ENCODE measurements around the gene RGP1.

The RGP1 gene

GRCh38 chr9:35723908-35724307 lies 25.2 kb upstream of the RGP1 start:
- DNase-seq = no peak

DNA sequence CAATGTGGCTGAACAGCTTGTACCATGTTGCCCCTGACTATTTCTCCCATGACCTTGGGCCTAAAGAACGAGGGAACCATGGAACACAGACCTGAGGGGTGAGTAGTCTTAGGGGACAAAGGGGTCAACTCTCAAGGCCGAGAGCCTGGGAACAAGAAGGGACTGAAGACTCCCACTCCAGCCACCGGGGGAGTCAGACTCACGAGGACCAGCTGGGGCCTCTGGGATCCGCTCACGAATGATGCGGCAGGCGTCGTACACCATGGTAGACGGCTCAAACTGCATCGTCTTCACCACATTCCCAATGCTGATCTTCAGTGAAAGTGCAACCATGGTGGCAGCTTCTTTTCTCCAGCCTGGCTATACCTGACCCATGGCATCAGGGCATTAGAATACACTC lies 23.7 kb upstream of the RGP1 start:
- DNase-seq = no peak

DNA sequence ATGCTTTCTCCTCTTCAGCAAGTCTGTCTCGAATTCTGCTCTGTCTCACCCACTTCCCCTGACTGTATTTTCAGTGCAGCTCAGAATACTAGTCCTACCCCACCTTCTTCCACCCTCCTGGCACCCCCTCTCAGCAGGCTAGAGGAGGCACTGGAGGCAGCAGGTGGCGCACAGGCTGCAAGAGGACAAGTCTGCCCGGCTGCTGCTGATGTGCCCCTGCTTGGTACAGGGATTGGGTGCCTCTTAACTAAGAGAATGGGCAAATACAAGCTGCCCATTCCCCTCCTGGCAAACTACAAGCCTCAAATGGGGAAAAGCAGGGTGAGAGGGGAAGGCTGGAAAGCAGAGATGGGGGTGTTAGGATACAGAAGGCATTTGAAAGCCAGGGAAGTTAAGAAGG lies 22.2 kb upstream of the RGP1 start:
- DNase-seq = peak; percentile 53

DNA sequence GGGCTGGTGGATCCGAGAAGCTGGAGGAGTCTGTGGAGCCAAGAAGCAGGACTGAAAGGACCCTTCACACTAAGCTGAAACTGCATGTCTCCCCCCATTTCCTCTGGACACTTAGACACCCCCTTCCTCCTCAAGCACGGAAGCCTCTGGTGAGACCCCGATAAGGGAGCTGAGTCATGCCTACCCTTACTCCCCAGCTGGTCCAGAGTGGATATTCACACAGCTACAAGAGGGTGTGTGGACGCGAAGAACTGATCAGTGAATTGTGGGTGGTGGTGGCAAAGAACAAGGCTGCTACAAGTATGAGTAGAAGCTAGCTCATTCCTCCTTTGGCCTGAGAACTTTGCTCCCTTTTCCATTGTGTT lies 21.4 kb upstream of the RGP1 start:
- no peak for DNase-seq

DNA sequence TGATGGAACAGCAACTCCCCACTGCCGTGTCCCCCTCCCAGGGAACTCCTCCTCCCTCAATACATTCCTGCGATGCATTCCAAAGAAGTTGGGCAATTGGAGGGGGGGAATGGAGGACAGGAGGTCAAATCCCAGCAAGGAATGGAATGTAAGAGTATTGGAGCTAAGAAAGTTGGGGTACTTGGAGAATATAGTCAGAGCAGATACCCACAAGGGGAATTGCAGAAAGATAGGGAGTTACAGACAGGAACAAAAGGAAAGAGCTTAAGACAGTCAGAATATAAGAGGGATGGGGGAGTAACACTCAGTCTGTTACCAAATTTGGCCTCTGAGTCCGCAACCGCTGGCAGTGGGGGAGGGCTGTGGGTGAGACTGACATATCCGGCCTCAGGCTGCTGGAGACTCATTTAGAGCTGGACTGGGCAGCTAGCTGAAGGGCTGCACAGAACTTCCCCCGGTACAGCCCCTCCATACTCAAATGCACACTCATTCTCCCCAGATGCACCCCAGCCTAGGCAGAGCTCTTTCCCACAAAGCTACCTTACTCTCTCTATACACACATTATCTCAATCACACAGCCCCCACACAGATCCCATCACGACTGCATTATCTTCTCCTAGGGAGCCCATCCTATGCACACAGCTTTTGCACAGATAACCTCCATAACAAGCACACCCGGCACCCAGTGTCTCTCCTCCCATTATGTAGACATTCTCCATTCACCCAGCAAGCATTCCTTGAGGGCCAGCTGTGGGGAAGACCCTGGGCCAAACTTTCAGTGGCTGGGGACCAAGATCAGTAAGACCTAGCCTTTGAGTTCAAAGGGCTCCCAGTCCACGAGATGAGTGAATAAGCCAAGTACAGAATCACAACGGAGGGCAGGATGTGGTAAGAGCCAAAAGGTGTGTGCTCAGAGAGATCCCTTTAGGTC lies 20.8 kb upstream of the RGP1 start:
- DNase-seq = peak; percentile 35

DNA sequence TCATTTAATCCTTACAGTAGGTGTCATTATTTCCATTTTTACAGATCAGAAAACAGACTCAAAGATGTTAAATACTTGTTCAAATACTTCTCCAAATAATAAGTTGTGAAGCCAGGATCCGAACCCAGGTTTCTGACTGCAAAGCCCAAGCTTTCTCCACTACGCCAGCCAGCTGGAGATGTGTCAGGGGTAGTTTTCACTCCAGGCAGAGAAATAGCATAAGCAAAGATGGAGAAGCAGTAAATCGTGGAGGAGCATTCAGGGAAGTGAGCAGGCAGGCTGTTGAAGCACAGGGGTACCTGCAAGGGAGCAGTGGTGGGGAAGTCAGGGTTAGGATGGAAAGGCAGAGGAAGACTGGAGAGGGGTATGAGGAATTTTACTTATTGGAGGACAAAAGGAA lies 20.0 kb upstream of the RGP1 start:
- no peak for DNase-seq

GRCh38 chr9:35729700-35730485 lies 19.2 kb upstream of the RGP1 start:
- DNase-seq = no peak

GRCh38 chr9:35730486-35730854 lies 18.6 kb upstream of the RGP1 start:
- no peak for DNase-seq

DNA sequence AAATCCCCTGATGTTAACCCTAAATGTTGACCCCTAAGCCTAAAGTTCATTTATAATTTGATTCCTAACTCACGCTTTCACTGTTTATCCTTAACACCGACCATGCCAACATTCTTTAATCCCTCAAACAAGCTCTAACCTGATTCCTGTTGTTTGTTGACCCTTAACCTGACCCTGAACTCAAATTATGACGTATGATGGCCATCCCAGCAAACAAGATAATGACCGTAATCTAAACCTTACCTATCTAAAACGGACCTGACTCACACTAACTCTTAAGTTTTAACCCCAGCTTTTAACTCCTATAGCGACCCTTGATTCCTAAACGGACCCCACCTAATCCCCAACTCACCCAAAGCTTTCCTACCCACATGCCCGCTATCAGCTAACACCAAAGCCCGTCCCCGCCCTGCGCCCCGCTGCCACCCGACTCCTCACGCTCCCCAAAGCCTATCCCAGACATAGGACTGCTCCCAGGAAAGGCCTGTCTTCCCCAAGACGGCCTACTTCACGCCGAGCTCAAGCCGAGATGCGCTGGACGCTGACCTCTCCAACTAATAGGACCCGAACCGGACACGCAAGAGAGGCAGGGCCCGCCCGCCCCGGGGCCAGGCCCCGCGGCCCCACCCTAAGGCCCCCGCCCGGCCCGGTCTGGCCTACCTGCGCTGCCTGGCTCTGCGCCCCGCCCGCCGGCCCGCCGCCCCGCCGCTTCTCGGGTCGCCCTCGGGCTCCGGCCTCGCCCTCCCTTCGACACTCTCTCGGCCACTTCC lies 17.5 kb upstream of the RGP1 start:
- no peak for DNase-seq

DNA sequence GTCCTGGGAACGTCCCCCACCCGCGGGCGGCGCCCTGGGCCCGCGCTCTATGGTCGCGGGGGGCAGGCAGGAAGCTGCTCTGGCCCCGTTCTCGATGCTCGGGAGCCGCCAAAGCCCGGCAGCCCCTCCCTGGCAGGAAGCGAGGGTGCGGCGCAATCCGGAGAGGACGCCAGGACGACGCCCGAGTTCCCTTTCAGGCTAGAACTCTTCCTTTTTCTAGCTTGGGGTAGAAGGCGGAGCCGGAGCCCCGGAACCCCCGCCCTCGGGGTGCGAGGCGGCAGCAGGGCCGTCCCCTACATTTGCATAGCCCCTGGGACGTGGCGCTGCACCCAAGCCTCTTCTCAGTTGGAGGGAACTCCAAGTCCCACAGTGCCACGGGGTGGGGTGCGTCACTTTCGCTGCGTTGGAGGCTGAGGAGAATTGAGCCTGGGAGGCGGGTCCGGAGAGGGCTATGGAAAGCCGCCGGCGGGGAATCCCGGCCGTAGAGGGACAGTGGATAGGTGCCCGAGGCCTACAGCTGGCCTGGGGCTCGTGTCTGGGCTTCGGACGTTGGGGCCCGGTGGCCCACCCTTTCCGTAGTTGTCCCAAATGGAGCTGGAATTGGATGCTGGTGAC lies 16.8 kb upstream of the RGP1 start, which contains the start of the genes CREB3 and TLN1:
Gene CREB3, plus strand, starts transcription at position 482 of the 615 bp plus-strand sequence. Its CDS starts 107 bp downstream, at position 589.
Gene TLN1, minus strand, starts transcription at position 11 of the 615 bp plus-strand sequence. CDS start 6,501 bp downstream, outside the sequence.
- peak; percentile 97 for DNase-seq

DNA sequence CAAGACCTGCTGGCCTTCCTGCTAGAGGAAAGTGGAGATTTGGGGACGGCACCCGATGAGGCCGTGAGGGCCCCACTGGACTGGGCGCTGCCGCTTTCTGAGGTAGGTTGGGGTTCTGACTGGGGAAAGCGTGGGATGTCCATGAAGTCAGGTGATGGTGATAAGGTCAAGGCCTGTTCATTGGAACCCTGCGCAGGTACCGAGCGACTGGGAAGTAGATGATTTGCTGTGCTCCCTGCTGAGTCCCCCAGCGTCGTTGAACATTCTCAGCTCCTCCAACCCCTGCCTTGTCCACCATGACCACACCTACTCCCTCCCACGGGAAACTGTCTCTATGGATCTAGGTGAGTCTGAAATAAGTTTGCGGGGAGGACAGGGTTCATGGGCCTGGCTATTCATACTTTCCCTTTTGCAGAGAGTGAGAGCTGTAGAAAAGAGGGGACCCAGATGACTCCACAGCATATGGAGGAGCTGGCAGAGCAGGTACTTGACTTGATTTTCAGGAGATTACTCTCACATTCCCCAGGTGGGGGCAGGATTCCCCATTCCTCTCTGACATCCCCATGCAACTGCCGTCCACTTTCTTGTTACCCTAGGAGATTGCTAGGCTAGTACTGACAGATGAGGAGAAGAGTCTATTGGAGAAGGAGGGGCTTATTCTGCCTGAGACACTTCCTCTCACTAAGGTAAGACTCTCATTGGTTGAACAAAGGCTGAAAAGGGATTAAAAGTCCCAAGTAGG lies 16.1 kb upstream of the RGP1 start:
- DNase-seq = no peak

DNA sequence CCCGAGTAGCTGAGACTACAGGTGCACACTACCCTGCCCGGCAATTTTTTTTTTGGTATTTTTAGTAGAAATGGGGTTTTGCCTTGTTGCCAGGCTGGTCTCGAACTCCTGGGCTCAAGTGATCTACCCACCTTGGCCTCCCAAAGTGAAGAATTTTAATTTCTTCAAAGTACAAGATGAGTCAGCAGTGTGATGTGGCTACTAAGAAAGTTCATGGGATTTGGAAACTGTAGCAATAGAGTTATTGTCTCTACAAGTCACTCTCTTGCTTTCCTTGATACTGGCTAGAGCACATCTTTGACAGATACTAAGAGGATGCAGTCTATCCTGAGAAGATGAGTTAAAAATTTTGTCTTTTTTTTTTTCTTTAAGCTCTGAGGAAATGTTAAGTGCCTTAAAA lies 15.0 kb upstream of the RGP1 start:
- no peak for DNase-seq

DNA sequence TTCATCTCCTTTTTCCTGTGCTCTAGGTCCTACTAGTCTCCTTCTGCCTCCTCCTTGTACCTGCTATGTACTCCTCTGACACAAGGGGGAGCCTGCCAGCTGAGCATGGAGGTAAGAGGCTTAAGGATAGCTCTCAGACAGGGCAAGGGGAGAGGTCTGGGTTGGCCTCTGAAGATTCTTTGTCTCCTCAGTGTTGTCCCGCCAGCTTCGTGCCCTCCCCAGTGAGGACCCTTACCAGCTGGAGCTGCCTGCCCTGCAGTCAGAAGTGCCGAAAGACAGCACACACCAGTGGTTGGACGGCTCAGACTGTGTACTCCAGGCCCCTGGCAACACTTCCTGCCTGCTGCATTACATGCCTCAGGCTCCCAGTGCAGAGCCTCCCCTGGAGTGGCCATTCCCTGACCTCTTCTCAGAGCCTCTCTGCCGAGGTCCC lies 12.9 kb upstream of the RGP1 start:
- DNase-seq = peak; percentile 64

- DNase-seq = no peak
Measured at GRCh38 chr9:35737143-35737542, 11.9 kb upstream of the RGP1 start.

- no peak for DNase-seq
Measured at GRCh38 chr9:35738186-35738585, 10.9 kb upstream of the RGP1 start.

GRCh38 chr9:35738924-35739323 lies 10.2 kb upstream of the RGP1 start:
- DNase-seq = no peak

- DNase-seq = no peak
Measured at GRCh38 chr9:35740243-35740642, 8.8 kb upstream of the RGP1 start.

DNA sequence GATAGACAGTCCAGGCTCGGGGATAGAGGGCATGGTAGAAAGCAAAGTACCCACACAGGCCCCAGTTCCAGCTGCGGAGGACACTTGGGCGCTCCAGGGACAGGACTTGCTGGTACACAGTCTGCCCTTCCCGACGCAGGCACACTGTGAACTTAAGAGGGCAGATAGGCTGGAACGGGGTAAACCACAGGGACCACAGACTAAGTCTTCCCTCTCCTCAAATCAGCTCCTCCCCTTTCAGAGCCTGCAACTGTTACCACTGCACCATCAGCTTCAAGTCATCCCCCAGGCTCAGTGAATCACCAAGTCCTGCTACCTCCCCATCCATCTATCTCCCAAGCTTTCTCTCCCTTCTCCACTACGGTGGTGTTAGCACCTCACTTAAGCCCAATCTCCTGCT lies 7.3 kb upstream of the RGP1 start:
- no peak for DNase-seq

DNA sequence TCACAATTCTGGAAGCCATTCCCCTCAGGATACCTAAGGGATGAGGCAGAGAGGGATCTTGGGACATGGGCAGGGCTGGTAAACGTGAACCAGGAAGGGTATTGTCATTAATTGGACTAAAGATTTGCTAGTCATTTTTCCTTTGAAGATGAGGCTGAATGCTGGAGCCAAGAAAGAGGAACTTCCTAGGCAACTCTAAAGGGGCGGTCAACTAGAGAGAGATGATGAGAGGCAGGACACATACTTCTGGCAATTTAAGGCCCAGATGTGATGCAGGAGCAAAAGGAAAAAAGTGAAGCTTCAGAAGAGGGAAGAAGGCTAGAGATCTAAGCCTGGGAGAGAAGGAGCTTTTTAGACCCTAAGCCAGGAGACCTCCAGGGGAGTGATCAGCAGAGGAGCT lies 5.6 kb upstream of the RGP1 start:
- no peak for DNase-seq

GRCh38 chr9:35743880-35744518 lies 5.1 kb upstream of the RGP1 start:
- DNase-seq = no peak

DNA sequence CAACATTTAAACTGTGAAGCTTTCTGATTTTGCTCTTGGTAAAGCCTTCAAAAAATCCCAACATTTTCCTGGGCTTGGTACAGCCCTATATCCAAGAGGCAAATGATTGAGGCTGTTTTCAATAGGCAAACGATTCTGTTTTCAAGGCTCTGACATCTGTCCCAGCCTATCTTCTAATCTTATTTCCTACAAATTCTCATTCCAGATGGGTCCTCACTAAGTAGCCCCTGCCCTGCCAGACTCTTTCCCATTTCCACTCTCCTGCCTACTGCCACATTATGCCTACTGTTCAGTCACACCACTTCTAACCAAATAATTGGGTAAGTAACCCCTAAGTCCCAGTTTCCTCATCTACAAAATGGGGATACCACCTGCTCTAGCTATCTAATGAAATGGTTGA lies 3.5 kb upstream of the RGP1 start:
- DNase-seq = no peak

All from activated gamma-delta T cell treated with Interleukin-2 at 50 U/mL for 16 hours (primary cell).